ENCODE data around the gene ADNP. TPM values are rescaled to one million over a fixed set of nuclear protein-coding genes. Genes with fewer than 3 reads are reported as not detected.

ADNP gene
- total and polyA plus RNA-seq, 2 of the 13 experiments (the other 11 are each of a cell fraction or from before 2014, with no cell fraction given), result 21.0 to 21.5 TPM

- TF ChIP-seq DZIP1 (CRISPR knock-in tag; IDR thresholded peaks at IDR 0.05) (no peak), ZNF691 (CRISPR knock-in tag; IDR thresholded peaks at IDR 0.05; ENCODE audit: borderline replicate concordance, low read depth) (peak; percentile 24; the same call in 1 of the 2 replicates), ZNF598 (CRISPR knock-in tag; IDR thresholded peaks at IDR 0.05; ENCODE audit: borderline replicate concordance) (0 out of 2 replicates have a peak, but pooled peaks have one; percentile 26), ZNF773 (CRISPR knock-in tag; IDR thresholded peaks at IDR 0.05; ENCODE audit: borderline replicate concordance) (0 out of 2 replicates have a peak, but pooled peaks have one; percentile 79), KDM1A (CRISPR knock-in tag; IDR thresholded peaks at IDR 0.05) (0 out of 2 replicates have a peak, but pooled peaks have one; percentile 33), MIER3 (CRISPR knock-in tag; IDR thresholded peaks at IDR 0.05; ENCODE audit: borderline replicate concordance) (no peak), ZNF674 (CRISPR knock-in tag; IDR thresholded peaks at IDR 0.05; ENCODE audit: low read depth) (no peak), ZNF703 (CRISPR knock-in tag; IDR thresholded peaks at IDR 0.05; ENCODE audit: borderline replicate concordance) (no peak), ZKSCAN5 (CRISPR knock-in tag; IDR thresholded peaks at IDR 0.05) (no peak), CBX2 (IDR thresholded peaks at IDR 0.05; ENCODE audit: low read depth, low read length) (no peak), CBX2 (CRISPR knock-in tag; IDR thresholded peaks at IDR 0.05; ENCODE audit: low read depth) (no peak), EP300 (IDR thresholded peaks at IDR 0.05; ENCODE audit: low read depth in 2 of 2, low read length in 2 of 2) (peak in 1 of 2 experiments; percentile 47; a peak in 1 of 4 replicates), EP300 (CRISPR knock-in tag; IDR thresholded peaks at IDR 0.05; ENCODE audit: borderline replicate concordance) (no peak; the same call in 1 of the 2 replicates), ZNF776 (CRISPR knock-in tag; IDR thresholded peaks at IDR 0.05) (no peak), ZNF484 (CRISPR knock-in tag; IDR thresholded peaks at IDR 0.05; ENCODE audit: borderline replicate concordance, low read depth) (no peak)
Observed at GRCh38 chr20:50855498-50856474, 75.5 kb downstream of the ADNP start (continued).

Measured in HepG2 (cell line).